ENCODE data around the gene TOGARAM2. TPM values are rescaled to one million over a fixed set of nuclear protein-coding genes. Genes with fewer than 3 reads are reported as not detected.

Gene TOGARAM2
- total RNA-seq, 1 donor from 2014 or later, result not detected

GRCh38 chr2:28949617-28950305 is 31.3 kb upstream of the TOGARAM2 start:
- H3K4me3 ChIP-seq (ENCODE audit: low read depth, low read length), result no peak overlapping the region
- no peak for TF ChIP-seq CTCF (conservative IDR thresholded peaks at IDR 0.05; ENCODE audit: low read depth, low read length)
- DNase-seq (ENCODE audit: low read depth), result no peak

GRCh38 chr2:28950941-28951630 is 30.0 kb upstream of the TOGARAM2 start:
- no peak for DNase-seq (ENCODE audit: low read depth)
- no peak for TF ChIP-seq CTCF (conservative IDR thresholded peaks at IDR 0.05; ENCODE audit: low read depth, low read length)
- no peak overlapping the region for H3K4me3 ChIP-seq (ENCODE audit: low read depth, low read length)

GRCh38 chr2:28951910-28952835 is 28.9 kb upstream of the TOGARAM2 start:
- no peak for DNase-seq (ENCODE audit: low read depth)
- H3K4me3 ChIP-seq (ENCODE audit: low read depth, low read length), result no peak overlapping the region
- TF ChIP-seq CTCF (conservative IDR thresholded peaks at IDR 0.05; ENCODE audit: low read depth, low read length), result no peak

GRCh38 chr2:28952836-28953211 is 28.3 kb upstream of the TOGARAM2 start:
- DNase-seq (ENCODE audit: low read depth), result no peak
- no peak overlapping the region for H3K4me3 ChIP-seq (ENCODE audit: low read depth, low read length)
- peak; percentile 9 for TF ChIP-seq CTCF (conservative IDR thresholded peaks at IDR 0.05; ENCODE audit: low read depth, low read length)

- DNase-seq (ENCODE audit: low read depth), result no peak
- no peak overlapping the region for H3K4me3 ChIP-seq (ENCODE audit: low read depth, low read length)
- TF ChIP-seq CTCF (conservative IDR thresholded peaks at IDR 0.05; ENCODE audit: low read depth, low read length), result no peak
Measured at GRCh38 chr2:28955467-28955866, 25.6 kb upstream of the TOGARAM2 start.

GRCh38 chr2:28956415-28956826 is 24.7 kb upstream of the TOGARAM2 start:
- DNase-seq (ENCODE audit: low read depth), result no peak
- H3K4me3 ChIP-seq (ENCODE audit: low read depth, low read length), result no peak overlapping the region
- peak; percentile 33 for TF ChIP-seq CTCF (conservative IDR thresholded peaks at IDR 0.05; ENCODE audit: low read depth, low read length)

All from epithelial cell of proximal tubule (primary cell).